Psoas muscle (tissue), 8 donors: Measurements from ENCODE around the gene PTPRG. TPM values are rescaled to one million over a fixed set of nuclear protein-coding genes. Genes with fewer than 3 reads are reported as not detected.
"Not testable (repeated sequence)": the region's sequence is repeated elsewhere in the genome, so short reads cannot be mapped to it uniquely, and the experiment has no call there.

ENCODE experiments used
- ATAC-seq, 4 donors: fragments of 200-7000 bp; cut with Tn5 transposase; one replicate each; pipeline ENCODE4 v1.9.1; 2020; ENCODE audit warnings: moderate library complexity in 3 of 4, mild to moderate bottlenecking in 2 of 4
- DNase-seq, 2 donors: peaks; one replicate each; pipeline ENCODE4 v3.0.0-alpha.2; 2020
- H3K27ac ChIP-seq: fragments of 200-600 bp; one replicate; pipeline ENCODE4 v1.8.0; 2022
- H3K27me3 ChIP-seq, 3 donors: fragments of 200-600 bp in 1 of 3; one replicate each; pipeline versions ENCODE4 v1.6.1 to v1.8.0; 2013 to 2022; ENCODE audit warnings: low read length in 2 of 3, mild to moderate bottlenecking in 2 of 3, moderate library complexity in 1 of 3; ENCODE audit not compliant: insufficient read depth in 3 of 3
- H3K36me3 ChIP-seq, 2 donors: fragments of 200-600 bp in 1 of 2; one replicate each; pipeline versions ENCODE4 v1.6.1 to v1.8.0; 2013 to 2022; ENCODE audit warnings: low read depth in 1 of 2, mild to moderate bottlenecking in 1 of 2, moderate library complexity in 1 of 2; ENCODE audit not compliant: insufficient read depth in 1 of 2
- H3K4me1 ChIP-seq: fragments of 200-600 bp; one replicate; pipeline ENCODE4 v1.8.0; 2022
- H3K4me3 ChIP-seq: fragments of 200-600 bp; one replicate; pipeline ENCODE4 v1.8.0; 2022; ENCODE audit warnings: mild to moderate bottlenecking
- H3K9me3 ChIP-seq: fragments of 200-600 bp; one replicate; pipeline ENCODE4 v1.8.0; 2022
- WGBS, 3 donors: extraction: QIAGEN DNeasy Blood & Tissue Kit; methylation state at CpG; one replicate each; pipeline versions ENCODE4 v1.1.6 to v1.1.7; 2013; 5-methylcytosine and 5-hydroxymethylcytosine counted together
- intact Hi-C, 2 donors: fragments of 100-400 bp; cut with DNase I; formaldehyde crosslinking; loops; one replicate each; pipeline versions ENCODE4 v1.11.0 to v1.14.2; 2022
- polyA plus RNA-seq, 3 donors: library from polyadenylated mRNA; stranded (reverse); fragments of 200-250 nt; gene quantifications; one replicate each; pipeline ENCODE4 v1.2.3, GENCODE V29; 2013
- total RNA-seq, 4 donors: library from RNA; stranded (reverse); fragmentation: NEBNext Ultra II Directional in 2 of 4; extraction: Animal tissue kit (Norgen Biotek cat#: 25700) in 2 of 4; gene quantifications; one replicate each; pipeline versions ENCODE4 v1.2.1 to v1.2.4, GENCODE V29; 2021 to 2023
- TF ChIP-seq, protein P1 (sequence below): fragments of 200-600 bp; IDR thresholded peaks from one replicate; pipeline ENCODE4 v1.8.0; 2022; ENCODE audit warnings: antibody characterized with exemption
- donor health status: healthy with polysubstance abuse.
- donor health status: DM: no; HTN: no; CAD: no; lungs with moderate emphysema.
- donor health status: Bipolar disorder and iron deficiency.
- donor health status: healthy.
- donor health status: DM: yes; HTN: yes; CAD: no.
- donor health status: DM: no; HTN: no; CAD: no.
- donor health status: DM: no; HTN: no; CAD: no.
- donor health status: DM: yes; HTN: yes; CAD: no.

Gene PTPRG
- total and polyA plus RNA-seq, 7 donors, result 4.5 to 29.5 (median 12.6) TPM

DNA sequence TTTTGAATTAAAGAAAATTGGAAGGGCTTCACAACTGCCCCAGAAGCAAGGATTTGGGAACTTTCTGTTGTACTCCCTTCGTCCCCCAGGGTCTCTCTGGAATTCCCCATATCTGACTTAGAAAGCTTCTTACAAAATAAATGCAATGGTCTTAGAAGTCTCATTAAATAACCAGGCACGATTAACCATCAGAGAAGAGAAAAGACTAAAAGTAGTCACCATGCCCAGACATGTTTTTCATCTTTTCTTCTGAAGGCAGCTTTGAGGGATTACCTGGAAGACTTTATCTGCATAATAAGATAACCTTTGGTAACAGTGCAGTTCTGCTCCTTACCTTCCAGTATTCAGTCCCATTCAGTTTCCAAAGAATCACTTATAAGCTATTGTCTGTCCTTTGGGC, 135.9 kb downstream of the PTPRG start:
- intact Hi-C loops, result no loop called here
- H3K36me3 ChIP-seq, result no peaks in the 10 kb centered on the region
- no peak overlapping the region for H3K4me3 ChIP-seq
- WGBS, 3 donors, result 71 to 78% (median 75%) methylated on average over 2 of the region's 2 CpGs
- no peaks in the 10 kb centered on the region for H3K9me3 ChIP-seq
- no peaks in the 10 kb centered on the region for H3K4me1 ChIP-seq
- TF ChIP-seq, protein P1, sequence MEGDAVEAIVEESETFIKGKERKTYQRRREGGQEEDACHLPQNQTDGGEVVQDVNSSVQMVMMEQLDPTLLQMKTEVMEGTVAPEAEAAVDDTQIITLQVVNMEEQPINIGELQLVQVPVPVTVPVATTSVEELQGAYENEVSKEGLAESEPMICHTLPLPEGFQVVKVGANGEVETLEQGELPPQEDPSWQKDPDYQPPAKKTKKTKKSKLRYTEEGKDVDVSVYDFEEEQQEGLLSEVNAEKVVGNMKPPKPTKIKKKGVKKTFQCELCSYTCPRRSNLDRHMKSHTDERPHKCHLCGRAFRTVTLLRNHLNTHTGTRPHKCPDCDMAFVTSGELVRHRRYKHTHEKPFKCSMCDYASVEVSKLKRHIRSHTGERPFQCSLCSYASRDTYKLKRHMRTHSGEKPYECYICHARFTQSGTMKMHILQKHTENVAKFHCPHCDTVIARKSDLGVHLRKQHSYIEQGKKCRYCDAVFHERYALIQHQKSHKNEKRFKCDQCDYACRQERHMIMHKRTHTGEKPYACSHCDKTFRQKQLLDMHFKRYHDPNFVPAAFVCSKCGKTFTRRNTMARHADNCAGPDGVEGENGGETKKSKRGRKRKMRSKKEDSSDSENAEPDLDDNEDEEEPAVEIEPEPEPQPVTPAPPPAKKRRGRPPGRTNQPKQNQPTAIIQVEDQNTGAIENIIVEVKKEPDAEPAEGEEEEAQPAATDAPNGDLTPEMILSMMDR, result no peak
- no peaks in the 10 kb centered on the region for H3K27me3 ChIP-seq
- ATAC-seq, result no peak
- H3K27ac ChIP-seq, result no peak overlapping the region
- no peak for DNase-seq

DNA sequence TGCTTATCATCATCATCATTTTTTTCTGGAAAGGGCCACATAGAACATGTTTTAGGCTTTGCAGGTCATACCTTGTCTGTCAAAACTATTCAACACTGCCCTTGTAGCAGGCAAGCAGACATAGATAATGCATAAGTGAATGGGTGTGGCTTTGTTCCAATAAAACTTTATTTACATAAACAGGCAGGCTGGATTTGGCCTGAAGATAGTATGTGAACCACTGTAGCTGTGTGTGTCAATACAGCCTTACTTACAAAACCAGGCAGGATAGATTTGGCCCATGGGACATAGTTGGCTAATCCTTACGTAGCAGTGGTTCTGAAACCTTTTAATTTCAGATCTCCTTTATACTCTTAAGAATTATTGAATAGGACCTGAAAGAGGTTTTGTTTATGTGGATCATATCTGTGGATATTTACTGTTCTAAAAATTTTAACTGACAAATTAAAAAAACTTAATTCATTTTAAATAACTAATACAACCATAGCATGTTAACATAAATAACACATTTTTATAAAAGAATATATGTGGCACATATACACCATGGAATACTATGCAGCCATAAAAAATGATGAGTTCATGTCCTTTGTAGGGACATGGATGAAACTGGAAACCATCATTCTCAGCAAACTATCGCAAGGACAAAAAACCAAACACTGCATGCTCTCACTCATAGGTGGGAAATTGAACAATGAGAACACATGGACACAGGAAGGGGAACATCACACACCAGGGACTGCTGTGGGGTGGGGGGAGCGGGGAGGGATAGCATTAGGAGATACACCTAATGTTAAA, 137.1 kb downstream of the PTPRG start:
- H3K4me3 ChIP-seq, ATAC-seq, H3K27me3 ChIP-seq, DNase-seq, H3K9me3 ChIP-seq, H3K27ac ChIP-seq, H3K4me1 ChIP-seq, intact Hi-C loops, H3K36me3 ChIP-seq: not testable (repeated sequence)
- WGBS, 3 donors, result 95 to 97% (median 97%) methylated on average over 3 of the region's 3 CpGs

DNA sequence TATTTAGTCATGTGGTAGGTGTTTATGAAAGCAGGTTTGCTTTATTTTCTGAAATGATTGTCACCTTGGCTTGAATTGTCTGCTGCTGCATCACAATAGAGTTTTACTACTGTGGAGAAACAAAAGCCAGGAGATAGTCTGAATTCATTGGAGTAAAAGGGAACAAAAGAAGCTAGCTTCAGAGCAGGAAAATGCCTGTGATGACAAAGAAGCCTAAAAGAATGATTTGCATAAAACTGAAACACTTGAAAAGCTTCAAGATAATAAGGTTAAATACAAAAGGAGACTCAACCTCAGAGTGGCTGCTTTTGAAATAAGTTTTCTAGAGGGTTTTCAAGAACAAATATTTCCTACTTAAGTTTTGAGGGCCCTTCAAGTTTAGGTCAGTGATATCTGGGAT, 138.3 kb downstream of the PTPRG start:
- Histone ChIP-seq H3K27ac (no peak overlapping the region), H3K36me3 (no peaks in the 10 kb centered on the region), H3K4me3 (no peak overlapping the region), H3K9me3 (no peaks in the 10 kb centered on the region), H3K4me1 (no peaks in the 10 kb centered on the region), H3K27me3 (no peaks in the 10 kb centered on the region)
- DNase-seq (no peak), ATAC-seq (no peak)
- TF ChIP-seq, protein P1, result no peak
- intact Hi-C loops, result no loop called here

DNA sequence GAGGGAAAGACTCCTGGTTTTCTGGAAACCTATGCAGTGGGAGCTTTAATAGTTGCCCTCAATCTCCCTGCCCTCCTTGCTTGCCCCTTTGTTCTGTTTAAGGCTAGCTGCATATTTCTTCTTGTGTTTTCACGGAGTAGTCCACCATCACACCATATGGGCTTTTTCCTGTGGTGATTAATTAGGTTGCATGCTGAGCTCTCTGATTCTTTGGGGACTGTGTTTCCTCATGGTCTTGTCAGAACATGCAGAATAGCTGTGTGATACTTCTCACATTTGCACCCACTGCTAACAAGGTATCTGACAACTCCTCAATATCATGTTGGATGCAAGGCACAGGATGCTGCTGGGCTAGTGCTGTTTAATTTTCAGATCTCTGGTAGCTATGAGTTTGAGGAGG, 139.6 kb downstream of the PTPRG start:
- ATAC-seq (no peak), DNase-seq (no peak)
- Histone ChIP-seq H3K36me3 (no peaks in the 10 kb centered on the region), H3K9me3 (no peaks in the 10 kb centered on the region), H3K4me1 (no peaks in the 10 kb centered on the region), H3K4me3 (no peak overlapping the region), H3K27ac (no peak overlapping the region), H3K27me3 (no peaks in the 10 kb centered on the region)
- TF ChIP-seq, protein P1, result no peak
- WGBS, 3 donors, result 72 to 88% (median 83%) methylated on average over 1 of the region's 1 CpG
- intact Hi-C loops, result no loop called here

DNA sequence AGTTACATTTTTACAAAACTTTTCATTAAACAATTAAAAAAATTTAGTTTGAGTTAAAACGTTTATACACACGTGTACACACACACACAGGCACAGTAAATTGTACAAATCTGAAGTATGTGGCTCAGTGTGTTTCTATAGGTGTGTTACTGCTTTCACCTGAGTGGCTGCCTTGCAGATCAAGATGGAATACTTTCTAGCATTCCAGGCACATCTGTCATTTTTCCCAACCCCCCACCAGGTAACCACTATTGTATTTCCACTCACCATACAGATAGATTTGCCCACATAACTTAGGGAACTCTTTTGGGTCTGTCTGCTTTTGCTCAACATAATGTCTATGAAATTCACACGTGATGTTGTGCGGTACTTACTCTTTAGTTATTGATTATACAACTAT, 141.1 kb downstream of the PTPRG start:
- no peaks in the 10 kb centered on the region for H3K9me3 ChIP-seq
- H3K27ac ChIP-seq, result no peak overlapping the region
- H3K4me3 ChIP-seq, result no peak overlapping the region
- no peak for DNase-seq
- TF ChIP-seq, protein P1, result no peak
- intact Hi-C loops, result no loop called here
- ATAC-seq, result no peak
- no peaks in the 10 kb centered on the region for H3K4me1 ChIP-seq
- no peaks in the 10 kb centered on the region for H3K27me3 ChIP-seq
- 81 to 87% (median 85%) methylated on average over 4 of the region's 4 CpGs for WGBS, 3 donors
- H3K36me3 ChIP-seq, result no peaks in the 10 kb centered on the region
